K562 (cell line): ENCODE data around the gene CD19. TPM values are rescaled to one million over a fixed set of nuclear protein-coding genes. Genes with fewer than 3 reads are reported as not detected.
A peak's percentile ranks its signal among the peaks of the same experiment; 100 is the strongest.

Experiments used
- KAT2B ChIP-seq: IDR thresholded peaks from one replicate; pipeline ENCODE4 v1.6.1; 2012; ENCODE audit warnings: low read depth, mild to moderate bottlenecking, control low read depth, inconsistent platforms, low read length, moderate library complexity
- KLF16 ChIP-seq: IDR thresholded peaks from 2 replicates; pipeline ENCODE4 v1.6.1; 2016; ENCODE audit warnings: antibody characterized with exemption
- NFYB ChIP-seq: IDR thresholded peaks from 2 replicates; pipeline ENCODE4 v1.6.1; 2011; ENCODE audit warnings: mild to moderate bottlenecking, moderate library complexity; ENCODE audit not compliant: insufficient read length; ENCODE audit errors: extremely low read depth
- TBL1XR1 ChIP-seq, 2 experiments: IDR thresholded peaks; 2 replicates each; pipeline ENCODE4 v1.6.1; 2012; ENCODE audit warnings: improper control_type of control experiment in 2 of 2, low read length in 2 of 2, mild to moderate bottlenecking in 1 of 2
- polyA plus RNA-seq, 8 experiments: library from polyadenylated mRNA; depleted of rRNA in 4 of 8; stranded (reverse) in 5 of 8; unstranded in 3 of 8; fragments of >200 nt; fragmentation: Nextera tagmentation in 2 of 8; fragmentation: Illumina TruSeq in 1 of 8; extraction: Ambion mirVana in 2 of 8; extraction: Trizol in 1 of 8; gene quantifications; 2 replicates each; pipeline versions ENCODE4 v1.2.1 to v1.2.3, GENCODE V29; 2011 to 2014; ENCODE audit warnings: inconsistent platforms in 1 of 8, missing spikeins in 1 of 8
- total RNA-seq, 7 experiments: library from RNA; depleted of rRNA in 6 of 7; stranded (reverse); fragments of >200 nt in 6 of 7; fragmentation: Illumina TruSeq in 2 of 7; extraction: Trizol in 2 of 7; gene quantifications; 2 replicates each; pipeline versions ENCODE4 v1.2.1 to v1.2.3, GENCODE V29; 2011 to 2021; ENCODE audit warnings: low replicate concordance in 1 of 7
- TF ChIP-seq, protein P1 (sequence below), 2 experiments: fragments of 450-650 bp in 1 of 2; sonication (generic) in 1 of 2; formaldehyde crosslinking in 1 of 2; IDR thresholded peaks; 2 replicates each; pipeline versions ENCODE4 v1.7.1 to v1.9.0; 2016 to 2022; ENCODE audit warnings: inconsistent platforms in 1 of 2, mild to moderate bottlenecking in 1 of 2, missing genetic modification reagents in 1 of 2
- TF ChIP-seq, protein P2 (sequence below), 2 experiments: fragments of 450-650 bp; conservative IDR thresholded peaks; 2 replicates each; pipeline ENCODE4 v1.6.1; 2017; ENCODE audit warnings: mild to moderate bottlenecking in 2 of 2, moderate library complexity in 2 of 2
- TF ChIP-seq, protein P3 (sequence below): fragments of 250-450 bp; sonication (Bioruptor Pico); IDR thresholded peaks from 2 replicates; pipeline ENCODE4 v1.9.0; 2021; ENCODE audit warnings: mild to moderate bottlenecking
- TF ChIP-seq, protein P4 (sequence below): fragments of 250-450 bp; sonication (Bioruptor Pico); IDR thresholded peaks from 2 replicates; pipeline ENCODE4 v1.4.0; 2020; ENCODE audit warnings: borderline replicate concordance
- TF ChIP-seq, protein P5 (sequence below): fragments of 150-350 bp; conservative IDR thresholded peaks from 2 replicates; pipeline ENCODE4 v1.6.1; 2014; ENCODE audit warnings: low read length

Gene CD19
- total and polyA plus RNA-seq, 9 of the 15 experiments (the other 6 are each of a cell fraction or from before 2014, with no cell fraction given), result 0.27 to 3.7 (median 2.0) TPM; not detected in 1

DNA sequence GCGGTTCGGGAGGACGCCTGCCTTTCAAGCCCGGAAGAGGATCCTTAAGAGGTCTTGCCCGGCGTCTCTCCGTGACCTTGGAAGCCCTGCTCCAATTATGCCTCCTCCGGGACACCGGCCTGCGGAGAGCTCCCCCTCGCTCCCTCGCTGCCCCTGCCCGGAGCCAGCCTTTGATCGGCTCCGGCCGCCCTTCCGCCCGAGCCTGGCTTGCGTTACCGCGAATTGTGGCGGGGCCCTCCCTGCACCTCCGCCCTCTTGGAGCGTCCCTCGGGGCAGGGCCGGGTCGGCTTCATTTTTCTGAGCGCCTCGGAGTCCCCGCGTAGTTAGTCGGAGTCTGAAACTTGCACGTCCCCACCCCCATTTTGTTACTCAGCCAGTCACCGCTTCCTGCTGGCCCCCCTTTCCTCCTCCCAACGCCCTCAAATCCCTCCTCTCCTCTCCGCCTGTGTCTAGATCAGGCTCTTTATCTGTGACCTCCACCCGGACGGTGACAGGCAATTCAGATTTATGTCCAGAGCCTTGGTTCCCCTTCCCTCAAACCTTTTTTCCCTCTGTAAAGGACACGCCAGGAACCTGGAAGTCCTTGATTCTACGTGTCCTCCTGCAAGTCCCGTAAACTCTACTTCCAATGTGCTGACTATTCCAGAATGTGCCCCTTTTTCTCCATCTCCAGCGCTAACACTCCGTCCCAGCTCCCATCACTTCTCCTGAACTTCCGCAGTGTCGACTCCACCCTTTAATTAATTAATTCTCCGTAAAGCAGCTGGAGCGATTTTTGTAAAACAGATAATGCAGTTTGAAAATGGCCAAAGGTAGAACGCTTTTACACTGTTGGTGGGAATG, 6.2 kb upstream of the CD19 start (continued):
- TF ChIP-seq NFYB (peak; percentile 5), KLF16 (peak; percentile 58; the same call in 1 of the 2 replicates), KAT2B (no peak), TBL1XR1 (IDR thresholded peaks at IDR 0.05; ENCODE audit: low read length in 2 of 2) (peak in 1 of 2 experiments; percentile 69; a peak in 1 of 4 replicates)
- TF ChIP-seq, protein P1, sequence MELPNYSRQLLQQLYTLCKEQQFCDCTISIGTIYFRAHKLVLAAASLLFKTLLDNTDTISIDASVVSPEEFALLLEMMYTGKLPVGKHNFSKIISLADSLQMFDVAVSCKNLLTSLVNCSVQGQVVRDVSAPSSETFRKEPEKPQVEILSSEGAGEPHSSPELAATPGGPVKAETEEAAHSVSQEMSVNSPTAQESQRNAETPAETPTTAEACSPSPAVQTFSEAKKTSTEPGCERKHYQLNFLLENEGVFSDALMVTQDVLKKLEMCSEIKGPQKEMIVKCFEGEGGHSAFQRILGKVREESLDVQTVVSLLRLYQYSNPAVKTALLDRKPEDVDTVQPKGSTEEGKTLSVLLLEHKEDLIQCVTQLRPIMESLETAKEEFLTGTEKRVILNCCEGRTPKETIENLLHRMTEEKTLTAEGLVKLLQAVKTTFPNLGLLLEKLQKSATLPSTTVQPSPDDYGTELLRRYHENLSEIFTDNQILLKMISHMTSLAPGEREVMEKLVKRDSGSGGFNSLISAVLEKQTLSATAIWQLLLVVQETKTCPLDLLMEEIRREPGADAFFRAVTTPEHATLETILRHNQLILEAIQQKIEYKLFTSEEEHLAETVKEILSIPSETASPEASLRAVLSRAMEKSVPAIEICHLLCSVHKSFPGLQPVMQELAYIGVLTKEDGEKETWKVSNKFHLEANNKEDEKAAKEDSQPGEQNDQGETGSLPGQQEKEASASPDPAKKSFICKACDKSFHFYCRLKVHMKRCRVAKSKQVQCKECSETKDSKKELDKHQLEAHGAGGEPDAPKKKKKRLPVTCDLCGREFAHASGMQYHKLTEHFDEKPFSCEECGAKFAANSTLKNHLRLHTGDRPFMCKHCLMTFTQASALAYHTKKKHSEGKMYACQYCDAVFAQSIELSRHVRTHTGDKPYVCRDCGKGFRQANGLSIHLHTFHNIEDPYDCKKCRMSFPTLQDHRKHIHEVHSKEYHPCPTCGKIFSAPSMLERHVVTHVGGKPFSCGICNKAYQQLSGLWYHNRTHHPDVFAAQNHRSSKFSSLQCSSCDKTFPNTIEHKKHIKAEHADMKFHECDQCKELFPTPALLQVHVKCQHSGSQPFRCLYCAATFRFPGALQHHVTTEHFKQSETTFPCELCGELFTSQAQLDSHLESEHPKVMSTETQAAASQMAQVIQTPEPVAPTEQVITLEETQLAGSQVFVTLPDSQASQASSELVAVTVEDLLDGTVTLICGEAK (IDR thresholded peaks at IDR 0.05), result peak; percentile 56; the same call in 1 of the 2 replicates
- TF ChIP-seq, protein P1 (CRISPR knock-in tag; IDR thresholded peaks at IDR 0.05), result no peak
- TF ChIP-seq, protein P2, sequence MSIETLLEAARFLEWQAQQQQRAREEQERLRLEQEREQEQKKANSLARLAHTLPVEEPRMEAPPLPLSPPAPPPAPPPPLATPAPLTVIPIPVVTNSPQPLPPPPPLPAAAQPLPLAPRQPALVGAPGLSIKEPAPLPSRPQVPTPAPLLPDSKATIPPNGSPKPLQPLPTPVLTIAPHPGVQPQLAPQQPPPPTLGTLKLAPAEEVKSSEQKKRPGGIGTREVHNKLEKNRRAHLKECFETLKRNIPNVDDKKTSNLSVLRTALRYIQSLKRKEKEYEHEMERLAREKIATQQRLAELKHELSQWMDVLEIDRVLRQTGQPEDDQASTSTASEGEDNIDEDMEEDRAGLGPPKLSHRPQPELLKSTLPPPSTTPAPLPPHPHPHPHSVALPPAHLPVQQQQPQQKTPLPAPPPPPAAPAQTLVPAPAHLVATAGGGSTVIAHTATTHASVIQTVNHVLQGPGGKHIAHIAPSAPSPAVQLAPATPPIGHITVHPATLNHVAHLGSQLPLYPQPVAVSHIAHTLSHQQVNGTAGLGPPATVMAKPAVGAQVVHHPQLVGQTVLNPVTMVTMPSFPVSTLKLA (conservative IDR thresholded peaks at IDR 0.05), result peak in 1 of 2 experiments; percentile 54; a peak in 2 of 4 replicates
- TF ChIP-seq, protein P3, sequence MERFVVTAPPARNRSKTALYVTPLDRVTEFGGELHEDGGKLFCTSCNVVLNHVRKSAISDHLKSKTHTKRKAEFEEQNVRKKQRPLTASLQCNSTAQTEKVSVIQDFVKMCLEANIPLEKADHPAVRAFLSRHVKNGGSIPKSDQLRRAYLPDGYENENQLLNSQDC, result 0 out of 2 replicates have a peak, but pooled peaks have one; percentile 27
- TF ChIP-seq, protein P4, sequence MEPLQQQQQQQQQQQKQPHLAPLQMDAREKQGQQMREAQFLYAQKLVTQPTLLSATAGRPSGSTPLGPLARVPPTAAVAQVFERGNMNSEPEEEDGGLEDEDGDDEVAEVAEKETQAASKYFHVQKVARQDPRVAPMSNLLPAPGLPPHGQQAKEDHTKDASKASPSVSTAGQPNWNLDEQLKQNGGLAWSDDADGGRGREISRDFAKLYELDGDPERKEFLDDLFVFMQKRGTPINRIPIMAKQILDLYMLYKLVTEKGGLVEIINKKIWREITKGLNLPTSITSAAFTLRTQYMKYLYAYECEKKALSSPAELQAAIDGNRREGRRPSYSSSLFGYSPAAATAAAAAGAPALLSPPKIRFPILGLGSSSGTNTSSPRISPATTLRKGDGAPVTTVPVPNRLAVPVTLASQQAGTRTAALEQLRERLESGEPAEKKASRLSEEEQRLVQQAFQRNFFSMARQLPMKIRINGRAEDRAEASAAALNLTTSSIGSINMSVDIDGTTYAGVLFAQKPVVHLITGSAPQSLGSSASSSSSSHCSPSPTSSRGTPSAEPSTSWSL (CRISPR knock-in tag), result no peak
- TF ChIP-seq, protein P5, sequence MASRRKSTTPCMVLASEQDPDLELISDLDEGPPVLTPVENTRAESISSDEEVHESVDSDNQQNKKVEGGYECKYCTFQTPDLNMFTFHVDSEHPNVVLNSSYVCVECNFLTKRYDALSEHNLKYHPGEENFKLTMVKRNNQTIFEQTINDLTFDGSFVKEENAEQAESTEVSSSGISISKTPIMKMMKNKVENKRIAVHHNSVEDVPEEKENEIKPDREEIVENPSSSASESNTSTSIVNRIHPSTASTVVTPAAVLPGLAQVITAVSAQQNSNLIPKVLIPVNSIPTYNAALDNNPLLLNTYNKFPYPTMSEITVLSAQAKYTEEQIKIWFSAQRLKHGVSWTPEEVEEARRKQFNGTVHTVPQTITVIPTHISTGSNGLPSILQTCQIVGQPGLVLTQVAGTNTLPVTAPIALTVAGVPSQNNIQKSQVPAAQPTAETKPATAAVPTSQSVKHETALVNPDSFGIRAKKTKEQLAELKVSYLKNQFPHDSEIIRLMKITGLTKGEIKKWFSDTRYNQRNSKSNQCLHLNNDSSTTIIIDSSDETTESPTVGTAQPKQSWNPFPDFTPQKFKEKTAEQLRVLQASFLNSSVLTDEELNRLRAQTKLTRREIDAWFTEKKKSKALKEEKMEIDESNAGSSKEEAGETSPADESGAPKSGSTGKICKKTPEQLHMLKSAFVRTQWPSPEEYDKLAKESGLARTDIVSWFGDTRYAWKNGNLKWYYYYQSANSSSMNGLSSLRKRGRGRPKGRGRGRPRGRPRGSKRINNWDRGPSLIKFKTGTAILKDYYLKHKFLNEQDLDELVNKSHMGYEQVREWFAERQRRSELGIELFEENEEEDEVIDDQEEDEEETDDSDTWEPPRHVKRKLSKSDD, result no peak
